ENCODE measurements around the gene SKP1.

GRCh38 chr5:134153657-134154056, 23.1 kb downstream of the SKP1 start:
- TF ChIP-seq POLR2A (IDR thresholded peaks at IDR 0.05; ENCODE audit: low read length), result no peak
- no peak for TF ChIP-seq GATA1 (IDR thresholded peaks at IDR 0.05; ENCODE audit: low read depth, low read length)
